GM19023 (cell line): ENCODE results near the gene PIPOX.
"Not testable (repeated sequence)": the region's sequence is repeated elsewhere in the genome, so short reads cannot be mapped to it uniquely, and the experiment has no call there.

Experiments
- ATAC-seq: cut with Tn5 transposase; IDR thresholded peaks from one replicate; pipeline ENCODE4 v1.9.1; 2021; ENCODE audit warnings: mild to moderate bottlenecking, moderate library complexity; ENCODE audit not compliant: unreplicated experiment

PIPOX gene

DNA sequence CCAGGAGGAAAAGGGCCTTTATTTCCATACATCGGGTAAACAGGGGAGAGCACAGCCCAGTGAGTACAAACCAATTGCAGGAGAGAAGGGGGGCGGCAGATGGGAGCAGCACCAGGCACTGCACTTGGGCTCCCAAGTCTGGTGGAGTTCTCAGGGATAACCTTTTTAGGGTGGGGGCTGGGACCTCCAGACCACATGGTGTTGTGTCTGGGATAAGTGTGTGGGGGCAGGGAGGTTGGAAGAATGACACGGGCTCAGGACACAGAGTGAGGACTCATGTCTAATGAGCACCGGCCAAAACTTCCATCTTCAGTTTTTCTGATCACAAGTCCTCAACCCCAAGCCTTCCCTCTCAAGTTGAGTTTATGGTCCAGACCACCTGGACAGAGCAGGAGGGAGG, 30.6 kb downstream of the PIPOX start:
- ATAC-seq: no peak

DNA sequence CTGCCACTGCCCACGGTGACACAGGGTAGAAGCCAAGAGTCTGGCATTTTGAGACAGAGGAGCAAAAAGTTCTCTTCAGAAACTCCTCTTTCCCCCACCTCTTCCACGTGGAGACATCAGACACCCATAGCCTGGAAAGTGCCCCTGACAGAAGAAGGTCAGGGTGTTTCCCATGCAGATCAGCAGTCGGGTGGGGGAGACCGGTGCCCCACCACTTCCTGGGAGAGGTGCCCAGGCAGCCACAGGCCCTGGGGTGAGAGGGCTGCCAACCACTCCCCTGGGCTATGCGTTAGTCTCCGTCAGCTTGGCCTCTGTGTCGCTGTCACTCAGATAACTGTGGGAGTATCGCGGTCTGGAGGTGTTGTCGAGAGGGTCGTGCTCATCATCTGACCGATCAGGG, 31.5 kb downstream of the PIPOX start:
- ATAC-seq: no peak

DNA sequence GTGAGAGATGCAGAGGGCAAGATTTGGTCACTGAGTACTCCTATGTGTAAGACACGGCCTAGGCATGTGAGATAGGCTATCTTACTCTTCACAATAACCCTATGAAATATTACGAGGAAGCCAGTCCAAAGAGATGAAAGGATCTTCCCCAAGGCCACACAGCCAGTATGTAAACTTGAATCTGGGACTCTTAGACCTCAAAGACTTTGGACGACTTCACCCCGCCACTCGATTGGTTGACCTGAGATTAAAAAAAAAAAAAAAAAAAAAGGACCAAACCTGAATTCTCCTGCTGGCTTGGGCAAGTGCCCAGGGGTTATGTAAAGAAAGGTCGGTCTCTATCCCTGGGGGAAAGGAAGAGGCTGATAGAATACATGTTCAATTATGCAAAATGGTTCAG, 33.1 kb downstream of the PIPOX start:
- no peak for ATAC-seq

DNA sequence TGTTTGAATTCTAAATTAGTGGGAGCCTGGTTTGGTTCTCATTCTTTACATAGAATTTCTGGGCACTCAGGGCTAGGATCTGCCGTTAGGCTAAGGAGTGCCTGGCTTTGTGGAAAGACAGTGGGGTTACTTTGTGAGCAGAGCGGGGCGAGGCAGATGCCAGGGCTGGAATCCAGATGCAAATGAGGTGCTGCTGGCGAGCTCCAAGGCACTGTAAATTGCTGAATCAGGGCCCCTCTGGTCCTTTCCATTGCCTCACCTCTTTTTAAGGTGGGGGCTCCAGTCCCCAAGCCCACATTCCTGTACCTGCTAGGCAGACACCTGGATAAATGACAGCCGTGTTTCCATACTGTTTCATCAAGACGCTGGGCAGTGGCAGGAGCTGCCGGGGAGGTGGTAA, 33.8 kb downstream of the PIPOX start:
- no peak for ATAC-seq

DNA sequence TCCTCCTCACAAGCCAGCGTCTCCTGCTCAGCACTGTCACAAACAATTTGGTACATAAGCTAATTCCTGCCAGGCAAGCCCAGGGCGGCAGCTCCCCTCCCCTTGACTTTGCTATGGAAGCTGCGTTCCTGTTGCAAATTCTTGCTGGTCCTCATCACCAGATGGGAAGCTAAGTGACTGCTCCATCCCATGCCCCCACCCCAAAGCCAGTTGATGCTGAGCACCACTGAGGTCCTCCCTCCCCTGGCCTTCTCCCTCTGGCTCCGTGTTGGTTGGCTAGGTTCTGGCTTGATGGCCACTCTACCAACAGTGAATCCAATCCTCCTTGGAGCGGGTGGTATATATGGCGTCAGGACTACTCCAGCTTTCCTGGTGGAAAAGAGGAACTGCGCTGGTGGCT, 34.4 kb downstream of the PIPOX start:
- ATAC-seq: no peak

DNA sequence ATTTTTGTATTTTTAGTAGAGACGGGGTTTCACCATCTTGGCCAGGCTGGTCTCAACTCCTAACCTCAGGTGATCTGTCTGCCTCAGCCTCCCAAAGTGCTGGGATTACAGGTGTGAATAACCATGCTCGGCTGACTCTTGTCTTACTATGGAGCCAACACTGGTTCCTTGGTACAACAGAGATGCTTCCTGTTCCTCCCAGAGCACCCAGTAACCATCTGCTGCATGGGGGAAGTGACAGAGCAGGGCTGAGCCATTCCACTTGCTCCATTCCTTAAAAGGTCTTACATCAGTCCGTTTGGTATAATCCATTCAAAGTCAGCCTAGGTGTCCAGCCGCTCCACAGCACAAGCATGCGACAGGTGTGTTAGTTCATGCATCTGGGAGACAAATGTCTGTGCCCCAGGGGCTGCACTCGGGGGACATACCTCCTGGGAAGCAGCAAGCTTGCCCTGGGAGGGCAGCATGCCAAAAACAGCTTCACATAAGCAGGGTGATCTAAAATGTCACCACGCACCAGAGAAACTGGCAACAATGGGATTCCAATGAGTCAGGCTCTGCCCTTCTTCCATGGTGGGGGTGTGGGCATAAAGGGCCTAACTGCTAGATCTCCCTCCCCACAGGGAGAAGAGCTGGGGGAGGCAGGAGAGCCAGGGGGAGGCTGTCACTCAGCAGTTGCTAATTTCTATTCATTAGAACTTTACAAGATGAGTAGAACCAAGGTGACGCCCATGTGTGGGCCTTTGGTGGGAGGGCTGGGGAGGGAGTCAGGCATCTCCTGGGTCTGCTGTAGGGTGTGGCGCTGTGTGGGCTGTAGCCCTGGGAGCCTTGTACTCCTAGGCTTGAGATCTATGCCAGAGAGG, 35.5 kb downstream of the PIPOX start:
- ATAC-seq: no peak

DNA sequence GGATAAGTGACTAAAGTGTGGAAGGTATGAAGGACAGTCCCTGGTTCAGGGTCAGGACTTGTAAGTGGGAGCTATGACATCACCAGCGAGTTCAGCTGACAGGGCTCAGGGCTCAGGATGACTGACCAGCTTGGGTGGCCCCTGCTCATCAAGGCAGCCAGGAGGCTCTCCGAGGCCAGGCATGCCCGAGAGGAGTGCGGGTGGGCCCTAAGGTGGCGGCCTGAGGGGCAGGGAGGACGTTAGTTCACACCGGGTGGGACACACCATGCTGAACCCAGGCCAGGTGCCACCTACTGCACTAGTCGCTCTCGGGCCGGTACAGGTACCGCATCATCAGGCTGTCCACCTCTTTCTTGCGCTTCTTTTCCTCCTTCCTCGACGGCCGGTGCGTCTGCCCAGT, 36.5 kb downstream of the PIPOX start:
- ATAC-seq: no peak

DNA sequence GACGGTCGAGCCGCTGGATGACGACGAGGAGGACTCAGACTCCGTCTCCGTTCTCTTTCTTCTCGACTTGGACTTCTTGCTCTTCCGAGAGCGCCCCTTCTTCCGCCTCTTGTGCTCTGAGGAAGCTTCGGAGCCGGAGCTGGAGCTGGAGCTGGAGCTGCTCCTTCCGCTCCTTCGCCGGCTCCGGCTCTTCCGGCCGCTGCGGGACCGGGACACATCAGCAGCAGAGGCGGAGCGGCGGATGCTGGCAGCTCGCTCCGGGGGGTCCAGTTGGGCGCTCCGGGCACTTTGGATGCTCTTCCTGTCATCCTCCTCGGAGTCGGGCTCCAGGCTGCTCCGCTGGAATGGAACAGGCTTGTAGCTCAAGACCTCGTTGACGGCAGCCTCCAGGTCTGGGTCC, 36.9 kb downstream of the PIPOX start:
- no peak for ATAC-seq

DNA sequence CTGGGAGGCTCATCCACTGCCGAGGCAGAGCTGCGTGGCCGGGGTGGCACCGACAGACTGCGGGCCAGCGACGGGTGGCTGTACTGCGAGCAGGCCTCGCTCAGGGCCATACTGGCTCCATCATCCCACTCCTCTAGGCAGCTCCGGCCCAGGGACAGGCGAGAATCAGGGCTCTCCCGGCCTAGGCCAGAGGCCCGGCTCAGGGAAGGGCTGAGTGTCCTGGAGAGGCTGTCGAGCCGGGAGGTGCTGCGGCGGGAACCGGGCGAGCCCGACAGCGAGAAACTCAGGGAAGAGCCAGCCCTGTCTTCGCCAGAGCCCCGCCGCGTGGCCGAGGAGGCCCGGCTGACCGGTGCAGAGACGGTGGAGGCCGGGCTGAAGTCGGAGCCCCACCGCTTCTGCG, 37.4 kb downstream of the PIPOX start:
- ATAC-seq: no peak

DNA sequence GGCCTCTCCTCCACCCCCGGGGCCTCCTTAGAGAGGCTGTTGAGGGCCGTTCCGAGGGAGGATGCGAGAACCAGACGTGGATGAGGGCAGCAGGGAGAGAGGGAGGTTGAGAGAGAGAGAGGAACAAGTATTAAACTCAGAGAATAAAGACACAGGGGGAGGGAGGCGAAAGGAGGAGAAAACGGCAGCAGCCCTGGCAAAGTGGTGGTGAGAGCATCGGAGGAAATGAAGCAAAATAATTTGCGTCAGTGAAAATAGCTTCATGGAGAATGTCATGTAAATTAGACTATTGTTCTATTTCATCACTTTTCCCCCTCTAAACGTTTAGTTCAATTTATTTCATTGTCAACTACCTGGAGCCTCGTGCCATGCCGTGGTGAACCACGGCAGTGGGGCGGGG, 38.0 kb downstream of the PIPOX start:
- ATAC-seq: no peak

DNA sequence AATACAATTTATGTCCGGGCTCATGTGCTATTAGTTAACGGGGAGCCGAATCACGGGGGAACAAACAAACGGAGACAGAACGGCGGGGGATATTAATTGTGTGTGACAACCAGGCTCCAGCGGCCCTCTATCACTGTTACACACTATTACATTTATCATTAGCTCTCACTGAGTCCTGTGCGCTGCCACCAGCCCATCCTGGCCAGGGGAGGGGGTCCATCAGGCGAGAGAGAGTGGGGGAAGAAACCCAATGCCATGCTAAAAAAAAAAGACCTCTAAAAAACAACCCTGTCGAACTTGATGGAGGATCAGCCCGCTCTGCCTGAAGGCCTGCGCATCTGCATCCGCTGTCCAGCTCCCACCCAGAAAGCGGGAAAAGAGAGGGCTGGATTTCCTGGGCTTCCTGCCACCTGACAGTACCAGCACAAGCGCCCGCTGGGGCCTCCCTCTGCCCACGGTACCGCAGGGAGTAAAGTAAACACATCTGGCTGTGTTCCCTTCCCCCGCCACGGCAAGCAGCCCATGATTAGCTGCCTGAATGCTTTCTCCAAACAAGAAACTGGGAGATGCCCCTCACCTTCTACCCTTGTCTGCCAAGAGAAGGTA, 41.7 kb downstream of the PIPOX start:
- ATAC-seq: no peak

DNA sequence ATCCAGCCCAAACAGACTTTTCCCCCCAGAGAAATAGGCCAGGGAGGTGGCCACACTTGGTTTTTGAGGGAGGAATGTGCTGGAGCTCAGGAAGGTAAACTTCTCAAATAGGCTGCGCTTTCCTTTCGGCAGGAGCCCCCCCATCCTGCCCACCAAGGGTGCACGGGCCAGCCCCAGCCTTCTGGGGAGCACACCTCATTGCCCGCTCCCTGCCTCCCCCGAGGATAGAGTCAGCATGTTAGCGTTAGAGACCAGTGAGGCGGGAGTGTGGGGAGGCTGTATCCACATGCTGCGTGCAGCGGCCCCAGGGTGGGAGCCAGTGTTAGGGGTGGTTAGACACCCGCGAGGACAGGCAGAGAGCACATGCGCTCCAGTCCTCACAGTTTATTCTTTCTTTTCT, 42.3 kb downstream of the PIPOX start:
- ATAC-seq: no peak

DNA sequence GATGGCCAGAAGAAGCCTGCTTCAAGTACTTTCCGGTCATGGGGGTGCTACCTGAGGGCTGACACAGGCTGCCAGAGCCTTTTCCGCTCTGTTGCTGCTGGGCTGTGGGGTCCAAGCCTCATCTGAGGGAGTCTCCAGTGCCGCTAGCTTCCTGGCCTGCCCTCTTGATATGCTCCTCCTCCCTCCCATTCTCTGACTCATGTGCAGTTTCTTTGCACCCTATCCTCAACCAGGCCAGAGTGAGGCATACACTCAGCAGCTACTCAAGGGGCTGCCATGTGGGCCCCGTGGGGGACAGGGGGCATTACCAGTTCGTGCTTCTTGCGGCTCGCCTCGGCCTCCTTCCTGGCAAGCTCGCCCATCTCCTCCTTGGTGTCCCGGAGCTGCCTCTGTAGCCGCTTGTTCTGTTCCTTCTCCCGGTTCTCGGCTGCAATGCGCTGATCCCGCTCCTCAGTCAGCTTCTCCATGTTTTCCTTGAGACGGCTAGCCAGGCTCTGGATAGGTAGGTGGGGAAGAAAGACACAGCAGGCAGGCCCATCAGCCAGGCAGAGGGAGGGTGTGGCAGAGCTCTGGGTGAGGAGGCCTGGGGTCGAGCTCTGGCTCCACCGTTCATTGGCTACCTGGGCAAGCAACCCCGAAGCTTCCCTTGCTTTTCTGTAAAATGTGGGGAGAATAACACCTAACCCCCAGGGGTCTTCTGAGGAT, 43.8 kb downstream of the PIPOX start:
- ATAC-seq: no peak

DNA sequence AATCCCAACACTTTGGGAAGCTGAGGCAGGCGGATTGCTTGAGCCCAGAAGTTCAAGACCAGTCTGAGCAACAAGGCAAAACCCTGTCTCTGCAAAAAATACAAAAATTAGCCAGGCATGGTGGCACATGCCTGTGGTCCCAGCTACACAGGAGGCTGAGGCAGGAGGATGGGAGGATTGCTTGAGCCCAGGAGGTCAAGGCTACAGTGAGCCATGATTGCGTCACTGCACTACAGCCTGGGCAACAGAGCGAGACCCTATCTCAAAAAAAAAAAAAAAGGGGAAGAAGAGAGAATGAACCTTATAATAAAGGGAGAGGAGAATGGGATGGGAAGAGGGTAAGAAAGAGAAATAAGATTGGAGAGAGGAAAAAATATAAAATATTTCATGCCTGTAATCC, 45.8 kb downstream of the PIPOX start:
- ATAC-seq: not testable (repeated sequence)

DNA sequence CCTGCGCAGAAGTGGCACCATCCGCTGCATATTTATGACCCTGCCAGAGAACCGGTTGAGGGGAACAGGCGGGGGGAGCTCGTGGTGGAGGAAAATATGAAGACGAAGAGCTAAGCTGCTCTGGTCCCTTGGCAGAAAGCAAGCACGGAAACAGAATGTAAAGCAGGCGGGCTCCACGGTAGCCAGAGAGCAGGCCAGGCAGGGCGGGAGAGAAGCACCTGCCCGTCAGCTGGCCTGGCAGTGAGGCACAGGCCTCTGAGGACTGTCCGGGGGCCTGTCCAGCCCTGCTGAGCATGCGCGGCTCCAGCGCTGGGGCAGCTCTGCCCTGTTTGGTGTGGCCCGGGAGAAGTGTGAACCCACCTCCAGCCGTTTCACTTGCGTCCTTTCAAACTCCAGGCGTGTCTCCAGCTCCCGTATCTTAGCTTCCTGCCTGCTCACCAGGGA, 46.7 kb downstream of the PIPOX start:
- ATAC-seq: no peak

DNA sequence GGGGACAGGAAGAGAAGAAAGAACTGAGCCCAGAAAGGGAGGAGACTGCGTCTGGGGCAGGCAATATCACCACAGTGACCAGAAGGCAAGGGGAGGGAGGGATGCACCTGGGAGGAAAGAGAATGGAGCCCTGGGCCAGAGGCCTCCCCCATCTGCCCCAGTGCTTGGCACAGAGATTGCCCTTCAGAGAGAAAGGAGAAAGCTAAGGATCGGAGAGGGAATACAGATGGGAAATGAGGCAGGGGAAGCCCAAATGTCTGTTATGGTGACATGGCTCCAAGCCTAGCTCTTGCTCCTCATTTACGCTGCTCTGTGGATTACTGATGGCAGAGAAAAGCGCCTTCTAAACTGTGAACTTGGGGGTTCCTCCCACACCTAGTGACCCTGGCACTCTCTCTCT, 47.2 kb downstream of the PIPOX start:
- no peak for ATAC-seq

DNA sequence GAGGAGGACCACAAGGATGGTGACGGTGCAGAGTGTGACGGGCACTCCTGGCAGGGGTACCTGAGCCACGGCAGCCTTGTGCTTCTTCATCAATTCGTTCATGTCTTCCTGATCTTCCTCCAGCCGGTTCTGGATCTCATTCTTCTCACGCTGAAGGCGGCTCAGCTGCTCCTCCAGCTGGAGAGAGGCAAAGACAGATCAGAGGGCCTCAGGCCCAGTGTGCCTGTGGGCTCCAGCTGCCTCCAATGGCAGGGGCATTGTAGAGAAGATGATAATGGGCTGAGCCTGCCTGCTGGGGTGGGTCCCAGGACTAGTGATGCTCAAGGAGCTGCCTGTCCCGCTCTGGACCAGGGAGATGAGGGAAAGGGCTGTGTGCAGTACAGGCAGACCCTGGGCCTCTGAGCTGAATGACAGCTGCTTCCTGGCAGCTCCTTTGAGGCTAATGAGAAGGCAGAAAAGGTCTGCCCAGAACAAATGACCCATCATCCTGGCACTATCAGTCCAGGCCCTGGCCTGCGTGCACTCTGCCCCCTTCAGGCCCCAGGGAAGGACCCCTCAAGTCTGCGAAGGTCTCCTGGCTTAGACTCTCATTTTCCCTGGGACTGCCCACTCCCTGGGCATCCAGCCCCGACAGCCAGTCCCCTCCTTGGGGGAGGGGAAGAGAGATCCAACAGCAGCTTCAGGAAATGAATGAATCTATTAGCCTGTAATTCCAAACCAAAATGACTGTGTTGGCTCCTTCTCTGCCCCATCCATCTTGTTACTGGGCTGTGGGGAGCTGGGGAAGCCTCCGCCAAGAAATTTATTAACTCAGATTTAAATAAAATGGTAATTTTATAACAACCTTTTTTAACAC, 48.0 kb downstream of the PIPOX start:
- no peak for ATAC-seq

DNA sequence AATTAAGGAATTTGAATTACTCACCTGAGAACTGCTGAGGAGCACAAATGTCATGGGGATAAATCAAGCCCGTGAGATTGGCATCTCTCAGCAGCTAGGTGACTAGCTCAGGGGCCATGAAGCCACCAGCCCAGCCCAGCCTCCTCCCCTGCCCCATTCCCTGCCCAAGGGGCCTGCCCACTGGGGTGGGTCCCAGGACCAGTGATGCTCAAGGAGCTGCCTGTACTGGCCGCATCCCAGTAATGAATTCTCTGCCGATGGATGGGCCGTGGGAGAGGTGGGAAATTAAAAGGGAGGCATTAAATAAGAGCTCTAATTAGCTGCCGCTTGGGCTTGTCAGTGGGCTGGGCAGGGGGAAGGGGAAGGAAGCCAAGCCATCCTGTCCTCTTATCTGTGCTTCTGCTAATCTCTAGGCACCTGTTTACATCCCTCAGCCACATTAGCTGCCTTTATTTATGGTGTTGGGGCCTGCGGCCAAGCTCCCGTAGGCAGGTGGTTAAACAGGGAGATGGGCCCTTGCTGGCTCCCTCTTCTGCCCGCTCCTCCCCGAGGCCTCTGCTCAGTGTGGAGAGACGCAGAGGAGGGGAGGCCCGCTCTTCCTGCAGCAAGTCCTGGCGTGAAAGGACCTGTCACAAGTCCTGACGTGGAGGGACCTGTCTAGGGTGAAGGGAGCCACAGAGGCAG, 48.8 kb downstream of the PIPOX start:
- ATAC-seq: no peak

DNA sequence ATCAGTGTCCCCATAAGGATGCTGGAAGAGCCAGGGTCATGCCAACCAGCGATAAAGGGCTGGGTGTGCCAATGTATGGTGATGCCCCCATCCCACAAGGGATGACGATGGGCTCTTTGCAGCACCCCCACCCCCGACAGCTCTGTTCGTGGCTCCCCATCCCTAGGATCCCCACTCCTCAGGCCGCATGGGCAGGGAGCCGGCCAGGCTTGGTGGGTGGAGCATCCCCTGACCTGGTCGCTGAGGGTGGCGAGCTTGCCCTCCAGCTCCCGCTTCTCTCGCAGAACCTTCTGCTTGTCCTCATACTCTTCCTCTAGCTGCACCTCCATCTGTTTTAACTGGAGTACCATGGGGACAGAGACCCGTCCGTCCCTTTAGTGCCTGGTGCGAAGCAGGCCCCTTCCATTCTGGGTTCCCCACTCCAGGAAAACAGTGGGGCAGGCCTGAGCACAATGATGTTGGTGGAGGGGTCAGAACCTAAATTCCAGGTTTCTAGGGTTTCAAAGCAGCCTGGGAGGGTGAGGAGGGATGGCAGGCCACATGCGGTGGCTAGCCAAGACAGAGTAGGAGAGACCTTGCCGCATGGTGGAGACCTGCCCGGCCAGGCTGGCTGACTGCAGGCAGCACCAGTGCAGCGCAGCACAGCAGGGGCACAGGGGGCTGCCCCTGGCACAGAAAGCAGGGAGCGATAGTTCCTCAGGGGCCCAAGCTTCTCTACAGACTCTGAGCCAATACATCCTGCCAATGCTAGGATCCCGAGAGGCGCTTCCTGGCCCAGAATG, 50.3 kb downstream of the PIPOX start:
- no peak for ATAC-seq
